AML-193 (cell line): ENCODE results near the gene TULP1.
A peak's percentile ranks its signal among the peaks of the same experiment; 100 is the strongest.

Source experiments
- DNase-seq, 2 experiments: peaks; one replicate each; lab custom pipeline; 2025; lab: John Stamatoyannopoulos, UW

TULP1 gene

GRCh38 chr6:35465646-35466045 is 47.0 kb downstream of the TULP1 start:
- DNase-seq: no peak

GRCh38 chr6:35463292-35463691 is 49.4 kb downstream of the TULP1 start:
- DNase-seq: no peak

- DNase-seq: peak in 1 of 2 experiments; percentile 24
These were observed 51.4 kb downstream of the TULP1 start for GRCh38 chr6:35461270-35461669.

- DNase-seq: no peak
These were observed 54.8 kb downstream of the TULP1 start for GRCh38 chr6:35457907-35458306.

GRCh38 chr6:35454391-35455110 is 58.1 kb downstream of the TULP1 start:
- DNase-seq: no peak

GRCh38 chr6:35453236-35453635 is 59.5 kb downstream of the TULP1 start:
- no peak for DNase-seq

GRCh38 chr6:35452183-35453090 is 60.3 kb downstream of the TULP1 start, which contains the start of gene FANCE:
TSS of gene FANCE (plus strand) at chr6:35452338. CDS start at chr6:35452546, 208 bp downstream.
- peak; percentile 77 to 91 for DNase-seq

GRCh38 chr6:35451354-35452182 is 61.1 kb downstream of the TULP1 start:
- no peak for DNase-seq

- peak; percentile 92 to 93 for DNase-seq
These were observed 63.3 kb downstream of the TULP1 start for GRCh38 chr6:35449287-35449881.

GRCh38 chr6:35448191-35448590 is 64.5 kb downstream of the TULP1 start:
- DNase-seq: no peak
